Panc1 (cell line): ENCODE data around the gene KCTD4.

Experiments
- POLR2AphosphoS5 ChIP-seq: IDR thresholded peaks from 2 replicates; pipeline ENCODE4 v1.6.1; 2012; ENCODE audit warnings: mild to moderate bottlenecking, low read depth, low read length, moderate library complexity
- TCF7L2 ChIP-seq: IDR thresholded peaks from 2 replicates; pipeline ENCODE4 v1.6.1; 2011; ENCODE audit warnings: mild to moderate bottlenecking, low read depth, low read length, inconsistent platforms
- TF ChIP-seq, protein P1 (sequence below): fragments of 450-650 bp; IDR thresholded peaks from 2 replicates; pipeline ENCODE4 v1.5.1; 2017; ENCODE audit warnings: mild to moderate bottlenecking

- TF ChIP-seq, protein P1, sequence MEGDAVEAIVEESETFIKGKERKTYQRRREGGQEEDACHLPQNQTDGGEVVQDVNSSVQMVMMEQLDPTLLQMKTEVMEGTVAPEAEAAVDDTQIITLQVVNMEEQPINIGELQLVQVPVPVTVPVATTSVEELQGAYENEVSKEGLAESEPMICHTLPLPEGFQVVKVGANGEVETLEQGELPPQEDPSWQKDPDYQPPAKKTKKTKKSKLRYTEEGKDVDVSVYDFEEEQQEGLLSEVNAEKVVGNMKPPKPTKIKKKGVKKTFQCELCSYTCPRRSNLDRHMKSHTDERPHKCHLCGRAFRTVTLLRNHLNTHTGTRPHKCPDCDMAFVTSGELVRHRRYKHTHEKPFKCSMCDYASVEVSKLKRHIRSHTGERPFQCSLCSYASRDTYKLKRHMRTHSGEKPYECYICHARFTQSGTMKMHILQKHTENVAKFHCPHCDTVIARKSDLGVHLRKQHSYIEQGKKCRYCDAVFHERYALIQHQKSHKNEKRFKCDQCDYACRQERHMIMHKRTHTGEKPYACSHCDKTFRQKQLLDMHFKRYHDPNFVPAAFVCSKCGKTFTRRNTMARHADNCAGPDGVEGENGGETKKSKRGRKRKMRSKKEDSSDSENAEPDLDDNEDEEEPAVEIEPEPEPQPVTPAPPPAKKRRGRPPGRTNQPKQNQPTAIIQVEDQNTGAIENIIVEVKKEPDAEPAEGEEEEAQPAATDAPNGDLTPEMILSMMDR = no peak
- no peak for TF ChIP-seq POLR2AphosphoS5
- TF ChIP-seq TCF7L2 = no peak
Observed at GRCh38 chr13:45215392-45216077, 14.7 kb upstream of the KCTD4 start.
